ENCODE results near the gene CNTNAP5.

CNTNAP5 gene

GRCh38 chr2:124065636-124066035 is 40.5 kb downstream of the CNTNAP5 start:
- FAIRE-seq, result no peak

GRCh38 chr2:124066776-124067175 is 41.7 kb downstream of the CNTNAP5 start:
- no peak for FAIRE-seq

GRCh38 chr2:124079045-124079444 is 54.0 kb downstream of the CNTNAP5 start:
- FAIRE-seq, result no peak

- no peak for FAIRE-seq
Observed at GRCh38 chr2:124080281-124081153, 55.4 kb downstream of the CNTNAP5 start.

- FAIRE-seq, result no peak
Observed at GRCh38 chr2:124081154-124081716, 56.1 kb downstream of the CNTNAP5 start.

GRCh38 chr2:124088616-124089015 is 63.5 kb downstream of the CNTNAP5 start:
- no peak for FAIRE-seq

GRCh38 chr2:124091721-124092120 is 66.6 kb downstream of the CNTNAP5 start:
- no peak for FAIRE-seq

- FAIRE-seq, result no peak
Observed at GRCh38 chr2:124092651-124093050, 67.6 kb downstream of the CNTNAP5 start.

- FAIRE-seq, result no peak
Observed at GRCh38 chr2:124104914-124105313, 79.8 kb downstream of the CNTNAP5 start.

GRCh38 chr2:124112206-124112605 is 87.1 kb downstream of the CNTNAP5 start:
- no peak for FAIRE-seq

GRCh38 chr2:124112966-124113365 is 87.9 kb downstream of the CNTNAP5 start:
- FAIRE-seq, result no peak

GRCh38 chr2:124120246-124120645 is 95.2 kb downstream of the CNTNAP5 start:
- FAIRE-seq, result no peak

- no peak for FAIRE-seq
Observed at GRCh38 chr2:124121106-124121505, 96.0 kb downstream of the CNTNAP5 start.

GRCh38 chr2:124121760-124122275 is 96.7 kb downstream of the CNTNAP5 start:
- FAIRE-seq, result no peak

GRCh38 chr2:124122340-124122739 is 97.3 kb downstream of the CNTNAP5 start:
- no peak for FAIRE-seq

GRCh38 chr2:124131276-124131675 is 106.2 kb downstream of the CNTNAP5 start:
- FAIRE-seq, result no peak

GRCh38 chr2:124136110-124136509 is 111.0 kb downstream of the CNTNAP5 start:
- FAIRE-seq, result no peak

GRCh38 chr2:124138076-124138475 is 113.0 kb downstream of the CNTNAP5 start:
- FAIRE-seq, result no peak

GRCh38 chr2:124145982-124146381 is 120.9 kb downstream of the CNTNAP5 start:
- FAIRE-seq, result no peak

- no peak for FAIRE-seq
Observed at GRCh38 chr2:124147552-124147951, 122.5 kb downstream of the CNTNAP5 start.

- no peak for FAIRE-seq
Observed at GRCh38 chr2:124149571-124149970, 124.5 kb downstream of the CNTNAP5 start.

GRCh38 chr2:124151691-124152090 is 126.6 kb downstream of the CNTNAP5 start:
- FAIRE-seq, result no peak

- no peak for FAIRE-seq
Observed at GRCh38 chr2:124153713-124154112, 128.6 kb downstream of the CNTNAP5 start.

- FAIRE-seq, result no peak
Observed at GRCh38 chr2:124159166-124159565, 134.1 kb downstream of the CNTNAP5 start.
